GM23338 (cell line): Measurements from ENCODE around the gene LAPTM4A.

Experiments used
- CREB1 ChIP-seq: fragments of 250-450 bp; sonication (Bioruptor Pico); IDR thresholded peaks from 2 replicates; pipeline ENCODE4 v1.5.0; 2020; ENCODE audit warnings: low read depth, mild to moderate bottlenecking, moderate library complexity
- EZH2 ChIP-seq: fragments of 200-600 bp; sonication (generic); IDR thresholded peaks from one replicate; pipeline ENCODE4 v1.8.0; 2017; ENCODE audit warnings: antibody characterized with exemption, mild to moderate bottlenecking, low read depth; ENCODE audit not compliant: unreplicated experiment
- EZH2phosphoT487 ChIP-seq: fragments of 200-600 bp; sonication (generic); IDR thresholded peaks from one replicate; pipeline ENCODE4 v1.8.1; 2018; ENCODE audit warnings: antibody characterized with exemption; ENCODE audit not compliant: unreplicated experiment
- JUNB ChIP-seq: IDR thresholded peaks from one replicate; pipeline ENCODE4 v1.6.1; 2016; ENCODE audit warnings: antibody characterized with exemption; ENCODE audit not compliant: unreplicated experiment
- NANOG ChIP-seq: IDR thresholded peaks from 2 replicates; pipeline ENCODE4 v1.6.1; 2016; ENCODE audit warnings: antibody characterized with exemption, borderline replicate concordance
- POLR2AphosphoS5 ChIP-seq: IDR thresholded peaks from 2 replicates; pipeline ENCODE4 v1.6.1; 2016; ENCODE audit warnings: antibody characterized with exemption, low read depth
- REST ChIP-seq: IDR thresholded peaks from one replicate; pipeline ENCODE4 v1.6.1; 2018; ENCODE audit warnings: antibody characterized with exemption; ENCODE audit not compliant: unreplicated experiment
- STAT1 ChIP-seq: IDR thresholded peaks from one replicate; pipeline ENCODE4 v1.6.1; 2016; ENCODE audit warnings: antibody characterized with exemption; ENCODE audit not compliant: unreplicated experiment
- ZNF331 ChIP-seq: fragments of 250-450 bp; sonication (Bioruptor Pico); IDR thresholded peaks from 2 replicates; pipeline ENCODE4 v1.5.0; 2020; ENCODE audit warnings: low read depth, mild to moderate bottlenecking, moderate library complexity
- TF ChIP-seq, protein P1 (sequence below), 2 experiments: fragments of 200-600 bp in 1 of 2; sonication (generic) in 1 of 2; conservative IDR thresholded peaks; 2 replicates each; pipeline versions ENCODE4 v1.5.1 to v1.6.1; 2016 to 2017; ENCODE audit warnings: antibody characterized with exemption in 2 of 2, low read depth in 2 of 2, mild to moderate bottlenecking in 2 of 2, moderate library complexity in 1 of 2

- TF ChIP-seq POLR2AphosphoS5: no peak
- TF ChIP-seq, protein P1, sequence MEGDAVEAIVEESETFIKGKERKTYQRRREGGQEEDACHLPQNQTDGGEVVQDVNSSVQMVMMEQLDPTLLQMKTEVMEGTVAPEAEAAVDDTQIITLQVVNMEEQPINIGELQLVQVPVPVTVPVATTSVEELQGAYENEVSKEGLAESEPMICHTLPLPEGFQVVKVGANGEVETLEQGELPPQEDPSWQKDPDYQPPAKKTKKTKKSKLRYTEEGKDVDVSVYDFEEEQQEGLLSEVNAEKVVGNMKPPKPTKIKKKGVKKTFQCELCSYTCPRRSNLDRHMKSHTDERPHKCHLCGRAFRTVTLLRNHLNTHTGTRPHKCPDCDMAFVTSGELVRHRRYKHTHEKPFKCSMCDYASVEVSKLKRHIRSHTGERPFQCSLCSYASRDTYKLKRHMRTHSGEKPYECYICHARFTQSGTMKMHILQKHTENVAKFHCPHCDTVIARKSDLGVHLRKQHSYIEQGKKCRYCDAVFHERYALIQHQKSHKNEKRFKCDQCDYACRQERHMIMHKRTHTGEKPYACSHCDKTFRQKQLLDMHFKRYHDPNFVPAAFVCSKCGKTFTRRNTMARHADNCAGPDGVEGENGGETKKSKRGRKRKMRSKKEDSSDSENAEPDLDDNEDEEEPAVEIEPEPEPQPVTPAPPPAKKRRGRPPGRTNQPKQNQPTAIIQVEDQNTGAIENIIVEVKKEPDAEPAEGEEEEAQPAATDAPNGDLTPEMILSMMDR (conservative IDR thresholded peaks at IDR 0.05; ENCODE audit: low read depth in 2 of 2): no peak
- TF ChIP-seq NANOG: no peak
- TF ChIP-seq JUNB: no peak
- TF ChIP-seq EZH2phosphoT487: no peak
- no peak for TF ChIP-seq REST
- no peak for TF ChIP-seq EZH2
- TF ChIP-seq CREB1 (CRISPR knock-in tag): no peak
- no peak for TF ChIP-seq STAT1
- TF ChIP-seq ZNF331 (CRISPR knock-in tag): no peak
Measured at GRCh38 chr2:20042531-20042930, 8.9 kb downstream of the LAPTM4A start.
